Caco-2 (cell line): ENCODE results near the gene LPAR1. TPM values are rescaled to one million over a fixed set of nuclear protein-coding genes. Genes with fewer than 3 reads are reported as not detected.

Experiments used
- BruUV-seq: library from RNA; stranded (reverse); fragments of 400-500 nt; replicated peaks from 2 replicates; lab custom pipeline; 2021; lab: Mats Ljungman, UMichigan
- CTCF ChIA-PET: fragments of 300-600 bp; sonication (Branson Sonifier 250); formaldehyde crosslinking; loops from one replicate; lab custom pipeline; 2022; ENCODE audit warnings: antibody characterized with exemption; lab: Charles Lee
- POLR2A ChIA-PET: fragments of 300-600 bp; sonication (Branson Sonifier 250); formaldehyde crosslinking; loops from one replicate; lab custom pipeline; 2022; ENCODE audit warnings: antibody characterized with exemption; lab: Charles Lee
- DNase-seq, 2 experiments: peaks; one replicate each; pipeline versions ENCODE4 v3.0.0 to v3.0.0-alpha.2; 2020 to 2022
- H3K27me3 ChIP-seq: replicated peaks from 2 replicates; pipeline ENCODE4 v1.6.0; 2011; ENCODE audit warnings: low read length; ENCODE audit not compliant: control insufficient read depth, insufficient read depth
- H3K36me3 ChIP-seq: 2 replicates; pipeline ENCODE4 v1.5.1; 2011; ENCODE audit warnings: low read length; ENCODE audit not compliant: control insufficient read depth, insufficient read depth
- H3K4me1 ChIP-seq: fragments of 250-450 bp; sonication (Bioruptor Pico); 2 replicates; pipeline ENCODE4 v1.5.1; 2020; ENCODE audit warnings: mild to moderate bottlenecking
- H3K4me3 ChIP-seq: 2 replicates; pipeline ENCODE4 v1.5.1; 2011; ENCODE audit warnings: low read depth, mild to moderate bottlenecking, control low read depth, low read length
- H3K9me3 ChIP-seq: fragments of 250-450 bp; sonication (Bioruptor Pico); 2 replicates; pipeline ENCODE4 v1.5.1; 2020; ENCODE audit warnings: mild to moderate bottlenecking, moderate library complexity
- H3K27ac Mint-ChIP-seq: one replicate; pipeline ENCODE4 v1.8.0; 2022; ENCODE audit warnings: mixed read lengths; ENCODE audit not compliant: unreplicated experiment
- H3K27me3 Mint-ChIP-seq: one replicate; pipeline ENCODE4 v1.8.0; 2022; ENCODE audit warnings: mixed read lengths; ENCODE audit not compliant: insufficient read depth, unreplicated experiment
- H3K36me3 Mint-ChIP-seq: one replicate; pipeline ENCODE4 v1.8.0; 2022; ENCODE audit warnings: mild to moderate bottlenecking, mixed read lengths; ENCODE audit not compliant: insufficient read depth, unreplicated experiment
- H3K4me1 Mint-ChIP-seq: one replicate; pipeline ENCODE4 v1.8.0; 2022; ENCODE audit warnings: low read depth, mixed read lengths; ENCODE audit not compliant: unreplicated experiment
- H3K4me3 Mint-ChIP-seq: one replicate; pipeline ENCODE4 v1.8.0; 2022; ENCODE audit warnings: mild to moderate bottlenecking, moderate library complexity, mixed read lengths; ENCODE audit not compliant: unreplicated experiment
- H3K9me3 Mint-ChIP-seq: one replicate; pipeline ENCODE4 v1.8.0; 2022; ENCODE audit warnings: mixed read lengths; ENCODE audit not compliant: unreplicated experiment
- intact Hi-C: fragments of 100-400 bp; cut with micrococcal nuclease; formaldehyde crosslinking; loops from one replicate; pipeline ENCODE4 v1.10.0; 2022; ENCODE audit not compliant: unreplicated experiment
- total RNA-seq: library from RNA; stranded (reverse); gene quantifications from 2 replicates; pipeline ENCODE4 v1.2.3, GENCODE V29; 2022
- TF ChIP-seq, protein P1 (sequence below), 2 experiments: fragments of 200-600 bp in 1 of 2; IDR thresholded peaks; 1 replicate in 1 of 2; 2 replicates in 1 of 2; pipeline versions ENCODE4 v1.5.1 to v1.8.0; 2011 to 2022; ENCODE audit warnings: antibody characterized with exemption in 1 of 2, control low read depth in 1 of 2, inconsistent platforms in 1 of 2, low read depth in 1 of 2, low read length in 1 of 2, mild to moderate bottlenecking in 1 of 2, moderate library complexity in 1 of 2; ENCODE audit not compliant: insufficient read depth in 1 of 2, severe bottlenecking in 1 of 2, unreplicated experiment in 1 of 2

Gene LPAR1
- total RNA-seq, 1 experiment from 2014 or later: 20.3 TPM

DNA sequence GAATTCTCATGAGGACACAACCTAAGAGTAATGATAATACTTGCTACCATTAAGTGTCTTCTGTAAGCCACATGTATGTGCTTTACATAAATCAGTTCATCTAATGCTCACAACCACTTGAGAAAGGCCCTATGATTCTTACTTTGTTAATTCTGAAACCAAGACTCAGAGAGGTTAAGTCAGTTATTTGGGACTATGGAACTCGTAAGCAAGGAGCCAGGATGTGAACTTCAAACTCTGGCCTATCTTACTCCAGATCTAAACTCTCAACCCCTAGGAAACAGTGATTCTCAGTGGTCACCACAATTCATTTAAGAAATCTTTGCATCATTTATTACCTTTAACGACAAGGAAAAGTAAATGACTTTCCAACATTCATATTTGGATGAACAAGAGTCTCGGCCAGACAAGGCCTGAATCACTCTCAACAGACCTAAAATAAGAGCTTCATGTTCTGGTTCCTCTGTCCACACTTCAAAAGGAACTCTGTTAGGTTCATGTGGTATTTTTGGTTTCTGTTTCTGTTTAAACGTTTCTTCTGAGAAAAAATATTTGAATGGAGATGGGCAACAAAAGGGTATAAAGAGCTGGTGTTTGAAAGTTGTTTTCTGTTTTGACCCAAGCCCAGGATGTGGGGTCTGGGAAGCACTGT, 104.8 kb downstream of the LPAR1 start:
- no peak overlapping the region for H3K27ac Mint-ChIP-seq
- no peak overlapping the region for H3K4me3 ChIP-seq
- POLR2A ChIA-PET: interaction anchor here (0.6 kb wide), 1 partner anchor 70 kb away, joined by 3 read pairs; no protein-coding TSS in a partner anchor
- H3K4me1 ChIP-seq: peaks cover 5% of the 10 kb centered on the region; the same call in 1 of the 2 replicates
- peaks cover 10% of the 10 kb centered on the region for H3K9me3 Mint-ChIP-seq
- DNase-seq: no peak
- no peaks in the 10 kb centered on the region for H3K9me3 ChIP-seq
- TF ChIP-seq, protein P1, sequence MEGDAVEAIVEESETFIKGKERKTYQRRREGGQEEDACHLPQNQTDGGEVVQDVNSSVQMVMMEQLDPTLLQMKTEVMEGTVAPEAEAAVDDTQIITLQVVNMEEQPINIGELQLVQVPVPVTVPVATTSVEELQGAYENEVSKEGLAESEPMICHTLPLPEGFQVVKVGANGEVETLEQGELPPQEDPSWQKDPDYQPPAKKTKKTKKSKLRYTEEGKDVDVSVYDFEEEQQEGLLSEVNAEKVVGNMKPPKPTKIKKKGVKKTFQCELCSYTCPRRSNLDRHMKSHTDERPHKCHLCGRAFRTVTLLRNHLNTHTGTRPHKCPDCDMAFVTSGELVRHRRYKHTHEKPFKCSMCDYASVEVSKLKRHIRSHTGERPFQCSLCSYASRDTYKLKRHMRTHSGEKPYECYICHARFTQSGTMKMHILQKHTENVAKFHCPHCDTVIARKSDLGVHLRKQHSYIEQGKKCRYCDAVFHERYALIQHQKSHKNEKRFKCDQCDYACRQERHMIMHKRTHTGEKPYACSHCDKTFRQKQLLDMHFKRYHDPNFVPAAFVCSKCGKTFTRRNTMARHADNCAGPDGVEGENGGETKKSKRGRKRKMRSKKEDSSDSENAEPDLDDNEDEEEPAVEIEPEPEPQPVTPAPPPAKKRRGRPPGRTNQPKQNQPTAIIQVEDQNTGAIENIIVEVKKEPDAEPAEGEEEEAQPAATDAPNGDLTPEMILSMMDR (IDR thresholded peaks at IDR 0.05; ENCODE audit: insufficient read depth in 1 of 2, low read depth in 1 of 2, low read length in 1 of 2, severe bottlenecking in 1 of 2, unreplicated experiment in 1 of 2): no peak
- no TSS peak for BruUV-seq
- no peak overlapping the region for H3K4me3 Mint-ChIP-seq
- no peaks in the 10 kb centered on the region for H3K36me3 ChIP-seq
- H3K27me3 Mint-ChIP-seq: no peaks in the 10 kb centered on the region
- peaks cover 6% of the 10 kb centered on the region for H3K36me3 Mint-ChIP-seq
- H3K4me1 Mint-ChIP-seq: no peaks in the 10 kb centered on the region
- intact Hi-C loops: no loop called here
- CTCF ChIA-PET: no interaction called here
- H3K27me3 ChIP-seq: no peaks in the 10 kb centered on the region

DNA sequence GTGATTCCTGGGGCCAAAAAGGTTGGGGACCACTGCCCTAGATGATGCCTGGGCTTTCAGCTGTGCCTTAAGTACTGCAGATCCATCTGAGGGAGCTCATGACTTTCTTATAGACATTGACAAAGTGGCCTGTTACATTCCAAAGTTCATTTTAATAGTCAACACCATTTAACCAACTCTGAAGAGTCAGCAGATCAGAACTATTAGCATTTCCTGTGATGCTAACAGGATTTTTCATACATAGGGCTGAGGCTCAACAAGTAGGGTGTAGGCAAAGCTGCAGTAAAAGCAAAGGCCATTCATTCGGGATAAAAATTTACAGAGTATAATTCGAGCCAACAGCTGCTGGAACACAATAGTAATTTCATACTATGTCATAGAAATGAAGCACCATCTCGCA, 105.4 kb downstream of the LPAR1 start:
- intact Hi-C loops: no loop called here
- Histone ChIP-seq H3K36me3 (no peaks in the 10 kb centered on the region), H3K9me3 (no peaks in the 10 kb centered on the region), H3K27me3 (no peaks in the 10 kb centered on the region), H3K4me1 (peaks cover 5% of the 10 kb centered on the region; the same call in 1 of the 2 replicates), H3K4me3 (no peak overlapping the region)
- Mint-ChIP-seq H3K4me1 (no peaks in the 10 kb centered on the region), H3K9me3 (peaks cover 10% of the 10 kb centered on the region), H3K27me3 (no peaks in the 10 kb centered on the region), H3K27ac (no peak overlapping the region), H3K4me3 (no peak overlapping the region), H3K36me3 (peaks cover 6% of the 10 kb centered on the region)
- ChIA-PET CTCF (no interaction called here), POLR2A (interaction anchor here (0.6 kb wide), 1 partner anchor 70 kb away, joined by 3 read pairs; no protein-coding TSS in a partner anchor)
- no peak for DNase-seq
- no TSS peak for BruUV-seq
- TF ChIP-seq, protein P1 (IDR thresholded peaks at IDR 0.05; ENCODE audit: insufficient read depth in 1 of 2, low read depth in 1 of 2, low read length in 1 of 2, severe bottlenecking in 1 of 2, unreplicated experiment in 1 of 2): no peak

DNA sequence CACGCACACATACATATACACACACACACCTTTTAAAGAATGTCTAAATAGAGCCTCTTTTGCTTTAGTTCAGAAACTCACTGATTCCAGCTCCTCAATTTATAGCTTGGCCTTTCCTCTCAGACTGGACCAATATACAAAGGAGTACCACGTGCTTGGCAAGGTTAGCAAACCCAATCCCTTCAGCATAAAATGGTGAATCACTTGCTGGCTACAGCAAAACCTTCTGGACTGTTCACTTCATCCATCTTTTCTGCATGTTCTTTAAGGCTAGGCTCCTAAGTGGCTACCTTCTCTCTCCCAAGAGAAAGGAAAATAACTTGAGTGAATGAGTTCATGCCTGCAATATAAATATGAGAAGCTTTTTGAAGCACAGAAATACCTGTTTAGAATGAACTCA, 109.7 kb downstream of the LPAR1 start:
- no peaks in the 10 kb centered on the region for H3K27me3 ChIP-seq
- H3K4me3 ChIP-seq: no peak overlapping the region
- Mint-ChIP-seq H3K9me3 (no peaks in the 10 kb centered on the region), H3K27ac (no peak overlapping the region), H3K4me1 (no peaks in the 10 kb centered on the region), H3K4me3 (no peak overlapping the region), H3K27me3 (no peaks in the 10 kb centered on the region), H3K36me3 (no peaks in the 10 kb centered on the region)
- ChIA-PET CTCF (no interaction called here), POLR2A (no interaction called here)
- TF ChIP-seq, protein P1 (IDR thresholded peaks at IDR 0.05; ENCODE audit: insufficient read depth in 1 of 2, low read depth in 1 of 2, low read length in 1 of 2, severe bottlenecking in 1 of 2, unreplicated experiment in 1 of 2): no peak
- H3K4me1 ChIP-seq: peaks cover 6% of the 10 kb centered on the region
- H3K9me3 ChIP-seq: no peaks in the 10 kb centered on the region
- H3K36me3 ChIP-seq: no peaks in the 10 kb centered on the region
- no peak for DNase-seq
- intact Hi-C loops: no loop called here
- BruUV-seq: no TSS peak
